Measurements from ENCODE around the gene CDT1. TPM values are rescaled to one million over a fixed set of nuclear protein-coding genes. Genes with fewer than 3 reads are reported as not detected.

CDT1 gene
- total and polyA plus RNA-seq, 4 donors: 0.05 to 1.5 (median 0.94) TPM

GRCh38 chr16:88824256-88825077 is 20.9 kb downstream of the CDT1 start:
- Histone ChIP-seq H3K4me3 (ENCODE audit: low read length in 2 of 2) (no peak overlapping the region), H3K4me1 (ENCODE audit: control insufficient read depth in 1 of 2, insufficient read depth in 2 of 2, low read length in 2 of 2) (no peaks in the 10 kb centered on the region), H3K27me3 (ENCODE audit: control insufficient read depth in 1 of 2, insufficient read depth in 2 of 2, low read length in 1 of 2) (no peaks in the 10 kb centered on the region), H3K9me3 (ENCODE audit: control insufficient read depth, low read length) (no peaks in the 10 kb centered on the region), H3K27ac (ENCODE audit: low read depth in 1 of 2, low read length in 2 of 2) (no peak overlapping the region), H3K36me3 (ENCODE audit: control insufficient read depth in 1 of 2, insufficient read depth in 2 of 2, low read length in 1 of 2) (peaks cover 0 to 5% of the 10 kb centered on the region in 2 donors)
- intact Hi-C loops (cut with DNase I): no loop called here
- 89 to 92% methylated on average over 33 of the region's 33 CpGs for WGBS, 2 donors
- no peak for DNase-seq
- ATAC-seq (ENCODE audit: low FRiP score): no peak

- no peak overlapping the region for H3K4me3 ChIP-seq (ENCODE audit: low read length in 2 of 2)
- H3K36me3 ChIP-seq (ENCODE audit: control insufficient read depth in 1 of 2, insufficient read depth in 2 of 2, low read length in 1 of 2): peaks cover 0 to 5% of the 10 kb centered on the region in 2 donors
- DNase-seq (no peak), ATAC-seq (ENCODE audit: low FRiP score) (no peak)
- 97 to 99% methylated on average over 11 to 12 of the region's 12 CpGs for WGBS, 2 donors
- intact Hi-C loops (cut with DNase I): no loop called here
- H3K27me3 ChIP-seq (ENCODE audit: control insufficient read depth in 1 of 2, insufficient read depth in 2 of 2, low read length in 1 of 2): no peaks in the 10 kb centered on the region
- H3K27ac ChIP-seq (ENCODE audit: low read depth in 1 of 2, low read length in 2 of 2): no peak overlapping the region
- H3K4me1 ChIP-seq (ENCODE audit: control insufficient read depth in 1 of 2, insufficient read depth in 2 of 2, low read length in 2 of 2): no peaks in the 10 kb centered on the region
- H3K9me3 ChIP-seq (ENCODE audit: control insufficient read depth, low read length): no peaks in the 10 kb centered on the region
Observed at GRCh38 chr16:88825146-88825545, 21.6 kb downstream of the CDT1 start.

- DNase-seq (no peak), ATAC-seq (ENCODE audit: low FRiP score) (no peak)
- Histone ChIP-seq H3K9me3 (ENCODE audit: control insufficient read depth, low read length) (no peaks in the 10 kb centered on the region), H3K36me3 (ENCODE audit: control insufficient read depth in 1 of 2, insufficient read depth in 2 of 2, low read length in 1 of 2) (peaks cover 0 to 5% of the 10 kb centered on the region in 2 donors), H3K27ac (ENCODE audit: low read depth in 1 of 2, low read length in 2 of 2) (no peak overlapping the region), H3K27me3 (ENCODE audit: control insufficient read depth in 1 of 2, insufficient read depth in 2 of 2, low read length in 1 of 2) (no peaks in the 10 kb centered on the region), H3K4me3 (ENCODE audit: low read length in 2 of 2) (no peak overlapping the region), H3K4me1 (ENCODE audit: control insufficient read depth in 1 of 2, insufficient read depth in 2 of 2, low read length in 2 of 2) (no peaks in the 10 kb centered on the region)
- 92% methylated on average over 14 to 26 of the region's 26 CpGs for WGBS, 2 donors
- intact Hi-C loops (cut with DNase I): no loop called here
Observed at GRCh38 chr16:88826070-88826840, 22.7 kb downstream of the CDT1 start.

- ATAC-seq (ENCODE audit: low FRiP score): no peak
- Histone ChIP-seq H3K4me1 (ENCODE audit: control insufficient read depth in 1 of 2, insufficient read depth in 2 of 2, low read length in 2 of 2) (no peaks in the 10 kb centered on the region), H3K9me3 (ENCODE audit: control insufficient read depth, low read length) (no peaks in the 10 kb centered on the region), H3K27me3 (ENCODE audit: control insufficient read depth in 1 of 2, insufficient read depth in 2 of 2, low read length in 1 of 2) (no peaks in the 10 kb centered on the region), H3K4me3 (ENCODE audit: low read length in 2 of 2) (no peak overlapping the region), H3K36me3 (ENCODE audit: control insufficient read depth in 1 of 2, insufficient read depth in 2 of 2, low read length in 1 of 2) (peaks cover 0 to 5% of the 10 kb centered on the region in 2 donors), H3K27ac (ENCODE audit: low read depth in 1 of 2, low read length in 2 of 2) (no peak overlapping the region)
- WGBS, 2 donors: 90 to 92% methylated on average over 21 of the region's 21 CpGs
- DNase-seq: peak in 1 of 2 donors; percentile 34
- intact Hi-C loops (cut with DNase I): no loop called here
Observed at GRCh38 chr16:88827727-88828126, 24.1 kb downstream of the CDT1 start.

- intact Hi-C loops (cut with DNase I): no loop called here
- no peak overlapping the region for H3K4me3 ChIP-seq (ENCODE audit: low read length in 2 of 2)
- no peaks in the 10 kb centered on the region for H3K4me1 ChIP-seq (ENCODE audit: control insufficient read depth in 1 of 2, insufficient read depth in 2 of 2, low read length in 2 of 2)
- WGBS, 2 donors: 43 to 69% methylated on average over 24 of the region's 24 CpGs
- H3K27me3 ChIP-seq (ENCODE audit: control insufficient read depth in 1 of 2, insufficient read depth in 2 of 2, low read length in 1 of 2): no peaks in the 10 kb centered on the region
- no peak overlapping the region for H3K27ac ChIP-seq (ENCODE audit: low read depth in 1 of 2, low read length in 2 of 2)
- H3K9me3 ChIP-seq (ENCODE audit: control insufficient read depth, low read length): no peaks in the 10 kb centered on the region
- DNase-seq: peak in 1 of 2 donors; percentile 42
- peaks cover 0 to 5% of the 10 kb centered on the region in 2 donors for H3K36me3 ChIP-seq (ENCODE audit: control insufficient read depth in 1 of 2, insufficient read depth in 2 of 2, low read length in 1 of 2)
- ATAC-seq (ENCODE audit: low FRiP score): no peak
Observed at GRCh38 chr16:88828711-88829110, 25.1 kb downstream of the CDT1 start.

GRCh38 chr16:88830258-88830657 is 26.7 kb downstream of the CDT1 start:
- Histone ChIP-seq H3K4me1 (ENCODE audit: control insufficient read depth in 1 of 2, insufficient read depth in 2 of 2, low read length in 2 of 2) (no peaks in the 10 kb centered on the region), H3K27me3 (ENCODE audit: control insufficient read depth in 1 of 2, insufficient read depth in 2 of 2, low read length in 1 of 2) (no peaks in the 10 kb centered on the region), H3K4me3 (ENCODE audit: low read length in 2 of 2) (no peak overlapping the region), H3K27ac (ENCODE audit: low read depth in 1 of 2, low read length in 2 of 2) (no peak overlapping the region), H3K36me3 (ENCODE audit: control insufficient read depth in 1 of 2, insufficient read depth in 2 of 2, low read length in 1 of 2) (peaks cover 0 to 5% of the 10 kb centered on the region in 2 donors), H3K9me3 (ENCODE audit: control insufficient read depth, low read length) (no peaks in the 10 kb centered on the region)
- ATAC-seq (ENCODE audit: low FRiP score) (no peak), DNase-seq (no peak)
- intact Hi-C loops (cut with DNase I): no loop called here
- 65 to 67% methylated on average over 11 of the region's 11 CpGs for WGBS, 2 donors

GRCh38 chr16:88830783-88831182 is 27.2 kb downstream of the CDT1 start:
- Histone ChIP-seq H3K4me1 (ENCODE audit: control insufficient read depth in 1 of 2, insufficient read depth in 2 of 2, low read length in 2 of 2) (no peaks in the 10 kb centered on the region), H3K27ac (ENCODE audit: low read depth in 1 of 2, low read length in 2 of 2) (no peak overlapping the region), H3K36me3 (ENCODE audit: control insufficient read depth in 1 of 2, insufficient read depth in 2 of 2, low read length in 1 of 2) (peaks cover 0 to 4% of the 10 kb centered on the region in 2 donors), H3K9me3 (ENCODE audit: control insufficient read depth, low read length) (no peaks in the 10 kb centered on the region), H3K4me3 (ENCODE audit: low read length in 2 of 2) (no peak overlapping the region), H3K27me3 (ENCODE audit: control insufficient read depth in 1 of 2, insufficient read depth in 2 of 2, low read length in 1 of 2) (no peaks in the 10 kb centered on the region)
- no peak for DNase-seq
- 93 to 94% methylated on average over 14 of the region's 14 CpGs for WGBS, 2 donors
- ATAC-seq (ENCODE audit: low FRiP score): no peak
- intact Hi-C loops (cut with DNase I): no loop called here

- Histone ChIP-seq H3K27me3 (ENCODE audit: control insufficient read depth in 1 of 2, insufficient read depth in 2 of 2, low read length in 1 of 2) (no peaks in the 10 kb centered on the region), H3K4me1 (ENCODE audit: control insufficient read depth in 1 of 2, insufficient read depth in 2 of 2, low read length in 2 of 2) (no peaks in the 10 kb centered on the region), H3K9me3 (ENCODE audit: control insufficient read depth, low read length) (no peaks in the 10 kb centered on the region), H3K36me3 (ENCODE audit: control insufficient read depth in 1 of 2, insufficient read depth in 2 of 2, low read length in 1 of 2) (peaks cover 0 to 3% of the 10 kb centered on the region in 2 donors), H3K27ac (ENCODE audit: low read depth in 1 of 2, low read length in 2 of 2) (no peak overlapping the region), H3K4me3 (ENCODE audit: low read length in 2 of 2) (no peak overlapping the region)
- intact Hi-C loops (cut with DNase I): no loop called here
- no peak for ATAC-seq (ENCODE audit: low FRiP score)
- WGBS, 2 donors: 82 to 85% methylated on average over 10 to 13 of the region's 13 CpGs
- peak in 1 of 2 donors; percentile 42 for DNase-seq
Observed at GRCh38 chr16:88831838-88832237, 28.2 kb downstream of the CDT1 start.

Data from aorta (tissue), 5 donors.